Right lung (tissue), 10 donors: ENCODE results near the gene MGRN1. TPM values are rescaled to one million over a fixed set of nuclear protein-coding genes. Genes with fewer than 3 reads are reported as not detected.

Experiments
- DNase-seq, 2 donors: peaks; one replicate each; pipeline ENCODE4 v3.0.0-alpha.2; 2013
- long read RNA-seq, 8 donors: transcript quantifications; one replicate each; lab custom pipeline, GENCODE V29; 2026
- polyA plus RNA-seq, 5 donors: library from polyadenylated mRNA; unstranded; fragments of 120-200 nt; gene quantifications; one replicate each; pipeline versions ENCODE4 v1.2.1 to v1.2.3, GENCODE V29; 2013; ENCODE audit warnings: inconsistent platforms in 1 of 5, low replicate concordance in 1 of 5; ENCODE audit not compliant: insufficient read length in 5 of 5, insufficient read depth in 1 of 5

Gene MGRN1
- polyA plus RNA-seq: 10 to 100 TPM; 38.2 to 87.7 (median 58.2) TPM
- long read RNA-seq, donor 1, full-length matches to known transcripts: 12 of 12 reads
- long read RNA-seq, donor 1, partial matches to known transcripts: 0 of 12 reads
- long read RNA-seq, donor 1, other reads (novel, unspliced or antisense): 0 of 12 reads
- long read RNA-seq, donor 2, full-length matches to known transcripts: 2 of 2 reads
- long read RNA-seq, donor 2, partial matches to known transcripts: 0 of 2 reads
- long read RNA-seq, donor 2, other reads (novel, unspliced or antisense): 0 of 2 reads
- long read RNA-seq, donor 3, partial matches to known transcripts: 0 of 2 reads
- long read RNA-seq, donor 3, other reads (novel, unspliced or antisense): 0 of 2 reads
- long read RNA-seq, donor 4, full-length matches to known transcripts: 11 of 11 reads
- long read RNA-seq, donor 4, partial matches to known transcripts: 0 of 11 reads
- long read RNA-seq, donor 4, other reads (novel, unspliced or antisense): 0 of 11 reads
- long read RNA-seq, donor 5, partial matches to known transcripts: 0 of 6 reads
- long read RNA-seq, donor 5, other reads (novel, unspliced or antisense): 0 of 6 reads
- long read RNA-seq, donor 6, full-length matches to known transcripts: 9 of 9 reads
- long read RNA-seq, donor 6, partial matches to known transcripts: 0 of 9 reads
- long read RNA-seq, donor 6, other reads (novel, unspliced or antisense): 0 of 9 reads
- long read RNA-seq, donor 7, transcript MGRN1-201 (17 exons, 3,968 nt): major isoform, 6 of 9 reads
- long read RNA-seq, donor 7, partial matches to known transcripts: 0 of 9 reads
- long read RNA-seq, donor 7, other reads (novel, unspliced or antisense): 0 of 9 reads
- long read RNA-seq, donor 8, full-length matches to known transcripts: 2 of 2 reads
- long read RNA-seq, donor 8, partial matches to known transcripts: 0 of 2 reads
- long read RNA-seq, donor 8, other reads (novel, unspliced or antisense): 0 of 2 reads

GRCh38 chr16:4624015-4624826 is at the start of gene MGRN1:
Gene MGRN1 (plus strand): TSS chr16:4624826. CDS start chr16:4624961, 135 bp downstream.
- peak; percentile 99 for DNase-seq

DNA sequence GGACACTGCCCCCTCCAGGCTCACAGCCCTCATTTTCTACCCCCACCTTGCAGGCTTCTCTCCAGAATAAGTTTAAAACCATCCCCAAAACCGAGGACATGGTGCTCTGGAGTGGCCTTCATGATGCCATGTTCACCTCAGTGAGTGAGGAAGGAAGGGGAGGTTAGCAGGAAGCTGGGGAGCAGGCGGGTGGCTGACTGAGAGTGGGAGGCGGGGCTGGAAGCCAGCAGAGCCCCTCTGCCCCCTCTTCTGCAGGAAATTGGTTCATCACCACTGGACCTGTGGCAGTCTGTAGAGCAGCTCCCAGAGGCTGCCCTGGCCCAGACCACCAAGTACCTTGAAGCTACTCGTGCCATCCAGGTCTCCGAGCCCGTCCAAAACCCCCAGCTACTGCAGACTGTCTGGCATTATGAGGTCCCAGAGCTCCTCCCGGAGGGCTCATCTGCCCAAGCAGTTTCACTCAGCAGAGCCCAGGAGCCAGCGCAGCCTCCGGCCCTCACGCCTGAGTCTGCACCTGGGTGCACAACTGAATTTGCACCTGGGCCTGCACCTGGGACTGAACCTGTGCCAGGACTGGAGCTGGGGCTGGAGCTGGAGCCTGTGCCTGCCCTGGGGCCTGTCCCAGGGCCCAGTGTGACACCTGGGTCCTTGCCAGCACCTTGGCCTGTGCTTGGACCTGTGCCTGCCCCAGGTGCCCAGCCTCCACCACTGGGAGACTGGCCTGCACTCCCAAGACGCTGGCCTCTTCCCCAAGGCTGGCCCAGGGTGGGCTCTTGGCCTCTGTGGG is 49.5 kb upstream of the MGRN1 start:
- no peak for DNase-seq

DNA sequence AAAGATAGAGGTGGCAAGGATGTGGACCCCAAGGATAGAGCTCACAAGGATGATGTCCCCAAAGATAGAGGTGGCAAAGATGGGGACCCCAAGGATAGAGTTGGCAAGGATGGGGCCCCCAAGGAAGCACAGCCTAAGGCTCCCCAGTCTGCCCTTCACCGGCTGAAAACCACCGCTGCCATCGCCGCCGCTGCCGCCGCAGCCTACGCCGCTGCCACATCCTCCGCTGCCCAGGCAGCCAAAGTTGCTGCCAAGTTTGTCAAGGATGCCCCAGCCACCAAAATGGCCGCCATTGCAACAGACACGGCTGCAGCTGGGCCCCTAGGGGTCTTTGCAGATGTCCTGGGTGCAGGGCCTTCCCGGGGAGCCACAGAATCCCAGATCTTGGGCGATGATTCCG is 48.6 kb upstream of the MGRN1 start:
- DNase-seq: no peak

DNA sequence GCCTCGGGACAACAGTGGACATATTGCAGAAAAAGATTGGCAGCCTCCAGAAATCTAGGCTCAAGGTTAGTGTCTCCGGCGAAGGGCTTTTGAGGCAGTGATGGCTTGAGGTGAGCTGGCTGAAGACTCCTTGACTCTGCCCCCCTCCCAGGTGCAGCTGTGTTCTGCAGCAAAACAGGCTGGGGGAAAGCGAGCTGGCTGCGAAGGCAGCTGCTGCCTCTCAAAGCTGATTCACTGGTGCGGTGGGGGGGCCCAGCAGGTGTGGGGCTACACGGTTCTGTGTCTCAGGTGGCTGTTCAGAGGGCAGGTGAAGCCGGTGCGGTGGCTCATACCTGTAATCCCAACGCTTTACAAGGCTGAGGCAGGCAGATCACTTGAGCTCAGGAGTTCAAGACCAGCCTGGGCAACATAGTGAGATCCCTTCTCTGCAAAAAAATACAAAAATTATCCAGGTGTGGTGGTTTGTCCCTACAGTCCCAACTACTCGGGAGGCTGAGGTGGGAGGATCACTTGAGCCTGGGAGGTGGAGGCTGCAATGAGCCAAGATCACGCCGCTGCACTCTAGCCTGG is 45.6 kb upstream of the MGRN1 start:
- no peak for DNase-seq

- DNase-seq: no peak
Observed at GRCh38 chr16:4580250-4580649, 44.4 kb upstream of the MGRN1 start.

GRCh38 chr16:4583906-4584305 is 40.7 kb upstream of the MGRN1 start:
- DNase-seq: no peak

DNA sequence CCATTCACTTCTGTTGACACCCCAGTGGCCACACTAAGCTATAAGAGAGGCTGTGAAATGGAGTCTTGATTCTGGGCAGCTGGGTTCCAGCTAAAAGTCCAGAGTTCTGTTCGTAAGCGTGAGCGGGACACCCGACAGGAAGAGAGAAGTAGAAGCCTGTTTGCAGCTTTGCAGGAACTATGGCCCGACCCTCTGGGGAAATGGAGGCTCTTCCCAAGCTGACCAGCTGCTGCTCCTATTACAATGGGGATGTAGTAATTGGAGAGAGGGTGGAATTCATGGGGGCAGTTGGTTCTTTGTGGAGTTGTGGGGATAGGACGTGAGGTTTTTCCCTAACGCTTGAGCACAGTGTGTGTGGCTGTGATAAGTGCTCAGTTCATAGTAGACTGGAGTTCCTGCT is 38.3 kb upstream of the MGRN1 start:
- no peak for DNase-seq

DNA sequence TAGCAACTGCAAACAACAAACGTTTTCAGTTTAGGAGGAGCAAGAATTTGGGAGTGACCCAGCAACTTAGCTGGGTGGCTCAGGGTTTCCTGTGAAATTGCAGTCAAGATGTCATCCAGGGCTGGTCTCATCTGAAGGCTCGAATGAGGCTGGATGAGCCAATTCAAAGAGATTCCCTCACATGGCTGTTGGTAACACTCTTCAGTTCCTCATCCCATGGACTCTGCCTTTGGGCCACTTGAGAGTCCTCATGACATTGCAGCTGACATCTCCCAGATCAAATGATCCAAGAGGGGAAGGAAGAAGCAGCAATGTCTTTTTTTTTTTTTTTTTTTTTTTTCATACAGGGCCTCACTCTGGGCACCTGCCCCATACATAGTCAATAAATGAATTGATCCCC is 36.2 kb upstream of the MGRN1 start:
- no peak for DNase-seq

- DNase-seq: no peak
Observed at GRCh38 chr16:4588961-4589360, 35.7 kb upstream of the MGRN1 start.

GRCh38 chr16:4591191-4591590 is 33.4 kb upstream of the MGRN1 start:
- DNase-seq: no peak

GRCh38 chr16:4591706-4592470 is 32.7 kb upstream of the MGRN1 start:
- no peak for DNase-seq

DNA sequence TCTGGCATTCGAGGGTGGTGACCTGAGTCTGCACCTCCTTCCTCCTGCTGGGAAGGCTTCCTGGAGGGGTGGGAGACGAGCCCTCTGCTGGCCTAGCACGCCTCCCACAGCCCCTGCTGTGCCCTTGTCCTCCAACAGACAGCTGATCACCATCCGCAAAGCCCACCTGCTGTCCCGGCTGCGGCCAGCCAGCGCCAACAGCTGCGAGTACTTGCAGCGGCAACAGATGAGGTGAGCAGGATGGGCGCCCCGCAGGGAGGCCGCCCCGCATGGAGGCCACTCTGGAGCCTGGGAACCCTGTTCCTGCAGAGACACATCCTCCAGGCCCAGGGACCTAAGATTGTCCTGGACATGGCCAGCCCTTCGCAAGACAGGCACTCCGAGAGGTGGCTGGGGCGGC is 31.5 kb upstream of the MGRN1 start:
- no peak for DNase-seq

GRCh38 chr16:4594433-4595410 is 29.9 kb upstream of the MGRN1 start:
- DNase-seq: no peak

DNA sequence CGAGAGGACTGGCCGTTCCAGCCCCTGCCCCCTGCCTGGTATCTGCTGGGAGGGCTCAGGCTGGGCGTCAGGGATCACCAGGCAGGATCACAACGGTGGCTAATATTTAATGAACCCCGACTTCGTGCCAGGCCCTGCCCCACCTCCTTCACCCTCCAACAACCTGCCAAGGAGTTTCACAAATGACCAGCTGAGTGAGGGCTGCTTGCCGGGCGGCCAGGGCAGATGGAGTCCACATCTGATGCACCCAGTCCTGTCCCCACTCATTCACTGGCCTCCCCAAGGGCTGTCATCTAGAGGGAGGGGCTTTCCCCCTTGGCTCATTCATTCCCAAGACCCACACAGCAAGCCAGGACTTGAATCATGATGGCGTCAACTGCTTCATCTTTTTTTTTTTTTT is 27.5 kb upstream of the MGRN1 start:
- no peak for DNase-seq

DNA sequence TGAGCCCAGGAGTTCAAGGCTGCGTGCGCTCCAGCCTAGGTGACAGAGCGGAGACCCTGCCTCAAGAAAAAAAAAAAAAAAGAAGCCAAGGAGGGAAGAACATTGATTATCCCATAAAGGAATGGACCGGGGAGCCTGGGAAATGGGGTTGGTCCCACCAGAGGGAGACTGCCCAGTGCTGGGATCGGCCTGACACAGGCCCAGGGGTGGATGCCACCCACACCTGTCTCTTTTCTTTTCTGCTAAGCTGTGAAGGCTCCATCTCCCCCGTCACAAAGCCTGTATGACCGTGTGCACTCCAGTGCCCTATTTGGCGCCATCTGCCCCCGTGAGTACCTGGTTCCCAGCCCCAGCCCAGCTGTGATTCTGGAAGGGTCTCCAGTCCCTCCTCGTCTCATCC is 25.6 kb upstream of the MGRN1 start:
- DNase-seq: no peak

DNA sequence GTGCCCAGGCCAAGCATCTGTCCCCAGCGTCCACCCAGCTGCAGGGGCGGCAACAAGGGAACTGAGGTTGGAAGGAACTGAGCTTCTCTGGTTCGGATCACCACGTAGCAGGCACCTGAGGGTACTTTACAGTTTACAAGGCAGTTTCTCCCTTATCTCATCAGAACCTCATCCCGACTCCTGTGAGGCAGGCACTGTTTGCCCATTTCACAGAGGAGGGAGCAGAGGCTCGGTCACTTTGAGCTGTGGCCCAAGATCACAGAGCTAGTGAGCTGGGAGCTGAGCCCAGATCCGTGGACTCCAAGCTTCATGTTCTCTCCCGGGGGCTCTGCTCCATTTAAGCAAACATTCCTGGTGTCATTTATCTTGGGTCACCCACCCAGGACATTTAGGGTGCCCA is 25.1 kb upstream of the MGRN1 start:
- no peak for DNase-seq

DNA sequence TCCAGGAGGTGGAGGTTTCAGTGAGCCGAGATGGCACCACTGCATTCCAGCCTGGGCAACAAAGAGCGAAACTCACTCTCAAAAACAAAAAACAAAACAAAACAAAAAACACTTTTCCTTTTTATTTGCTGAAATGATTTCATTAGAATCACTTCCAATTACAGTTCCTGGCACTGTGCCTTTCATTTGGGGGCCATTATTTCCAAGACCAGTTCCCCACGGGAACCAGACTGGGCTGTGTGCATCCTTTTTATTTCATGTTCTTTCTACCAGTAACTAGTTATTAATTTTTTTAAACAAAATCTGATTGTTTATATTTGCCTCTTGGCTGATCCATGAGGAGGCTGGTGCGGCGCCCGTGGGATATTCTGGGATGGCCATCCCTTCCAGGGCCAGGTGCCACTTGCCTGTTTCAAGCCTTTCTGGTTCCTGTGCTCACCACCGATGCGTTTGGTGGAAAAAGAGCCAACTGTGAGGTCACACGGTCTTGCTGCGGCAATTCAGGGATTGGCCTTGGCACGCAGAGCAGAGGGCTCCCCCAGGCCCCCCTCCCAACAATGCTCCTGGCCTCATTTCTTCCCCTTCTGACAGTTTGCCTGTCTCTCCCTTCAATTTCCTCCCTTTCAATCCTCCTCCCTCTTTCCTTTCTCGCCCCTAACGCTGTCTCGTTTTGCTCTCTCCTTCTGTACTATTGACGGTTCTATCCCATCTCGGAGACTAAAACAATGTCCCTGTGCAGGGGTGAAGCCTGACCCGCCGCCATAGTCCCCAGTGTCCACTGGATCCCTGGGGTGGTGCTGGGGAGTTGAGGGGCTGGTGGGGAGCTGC is 23.4 kb upstream of the MGRN1 start:
- DNase-seq: peak; percentile 47 to 51

DNA sequence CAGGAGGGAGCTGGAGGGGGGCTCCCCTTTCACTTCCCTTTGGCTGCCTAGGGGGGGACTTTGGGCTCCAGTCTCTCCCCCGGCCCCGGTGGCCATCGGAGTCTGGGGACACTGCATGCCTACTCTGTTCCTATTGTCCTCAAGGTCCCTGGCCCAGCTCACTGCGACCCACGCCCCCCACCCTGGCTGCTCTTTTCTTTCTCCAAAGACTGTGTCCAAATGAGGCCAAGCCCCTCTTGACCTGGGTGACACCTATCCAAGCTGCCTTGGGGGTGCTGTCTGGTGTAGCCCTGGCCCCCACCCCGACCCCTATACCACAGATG is 22.8 kb upstream of the MGRN1 start:
- no peak for DNase-seq
